CD14-positive monocyte (primary cell): ENCODE data around the gene RPN1. TPM values are rescaled to one million over a fixed set of nuclear protein-coding genes. Genes with fewer than 3 reads are reported as not detected.

Experiments
- DNase-seq, 3 donors: peaks; one replicate each; pipeline ENCODE4 v3.0.0-alpha.2; 2011 to 2022
- H2AFZ ChIP-seq: 2 replicates; pipeline ENCODE4 v1.6.0; 2012; ENCODE audit warnings: mild to moderate bottlenecking, low read depth, low read length, inconsistent platforms; ENCODE audit not compliant: insufficient read depth, poor library complexity, severe bottlenecking
- H3K27ac ChIP-seq, 2 donors: 1 replicate in 1 of 2; 2 replicates in 1 of 2; pipeline ENCODE4 v1.5.1; 2012 to 2013; ENCODE audit warnings: low read length in 2 of 2, control low read depth in 1 of 2, inconsistent platforms in 1 of 2, low read depth in 1 of 2, mild to moderate bottlenecking in 1 of 2
- H3K27me3 ChIP-seq, 2 donors: one replicate each; pipeline versions ENCODE4 v1.6.0 to v1.6.1; 2011 to 2013; ENCODE audit warnings: low read length in 2 of 2; ENCODE audit not compliant: control insufficient read depth in 2 of 2, insufficient read depth in 2 of 2
- H3K36me3 ChIP-seq, 2 donors: replicated peaks in 1 of 2; 1 replicate in 1 of 2; 2 replicates in 1 of 2; pipeline versions ENCODE4 v1.5.1 to v1.6.1; 2012 to 2013; ENCODE audit warnings: low read length in 2 of 2, control low read depth in 1 of 2, inconsistent platforms in 1 of 2, mild to moderate bottlenecking in 1 of 2; ENCODE audit not compliant: insufficient read depth in 2 of 2, control insufficient read depth in 1 of 2
- H3K4me1 ChIP-seq, 2 donors: 1 replicate in 1 of 2; 2 replicates in 1 of 2; pipeline versions ENCODE4 v1.5.1 to v1.6.1; 2012 to 2013; ENCODE audit warnings: low read length in 2 of 2, control low read depth in 1 of 2, inconsistent platforms in 1 of 2, mild to moderate bottlenecking in 1 of 2, moderate library complexity in 1 of 2; ENCODE audit not compliant: insufficient read depth in 2 of 2, control insufficient read depth in 1 of 2
- H3K4me2 ChIP-seq: replicated peaks from 2 replicates; pipeline ENCODE3; 2012; ENCODE audit warnings: low read length, moderate library complexity, mild to moderate bottlenecking; ENCODE audit not compliant: poor library complexity, severe bottlenecking; ENCODE audit errors: extremely low read depth
- H3K4me3 ChIP-seq, 3 experiments: fragments of 200-600 bp in 1 of 3; sonication (generic) in 1 of 3; replicated peaks in 1 of 3; 1 replicate in 2 of 3; 2 replicates in 1 of 3; pipeline ENCODE4 v1.5.1; 2011 to 2013; ENCODE audit warnings: low read length in 3 of 3, mild to moderate bottlenecking in 3 of 3, control low read depth in 2 of 3, low read depth in 2 of 3, inconsistent platforms in 1 of 3, moderate library complexity in 1 of 3
- H3K79me2 ChIP-seq: 2 replicates; pipeline ENCODE4 v1.6.0; 2012; ENCODE audit warnings: mild to moderate bottlenecking, control low read depth, inconsistent platforms, low read length, moderate library complexity; ENCODE audit not compliant: insufficient read depth
- H3K9ac ChIP-seq: 2 replicates; pipeline ENCODE4 v1.6.0; 2017; ENCODE audit warnings: low read length, mild to moderate bottlenecking; ENCODE audit not compliant: insufficient read depth, poor library complexity, severe bottlenecking
- H3K9me3 ChIP-seq, 2 donors: replicated peaks in 1 of 2; 1 replicate in 1 of 2; 2 replicates in 1 of 2; pipeline versions ENCODE4 v1.5.1 to v1.6.1; 2012 to 2013; ENCODE audit warnings: low read length in 2 of 2, control low read depth in 1 of 2; ENCODE audit not compliant: control insufficient read depth in 1 of 2, insufficient read depth in 1 of 2
- H4K20me1 ChIP-seq: 2 replicates; pipeline ENCODE4 v1.6.0; 2012; ENCODE audit warnings: mild to moderate bottlenecking, low read length, control low read depth, moderate library complexity; ENCODE audit not compliant: insufficient read depth
- H3K27ac Mint-ChIP-seq, 7 donors: one replicate each; pipeline ENCODE4 v1.8.0; 2020; ENCODE audit warnings: mild to moderate bottlenecking in 7 of 7, mixed read lengths in 7 of 7, moderate library complexity in 6 of 7, inconsistent platforms in 2 of 7
- H3K27me3 Mint-ChIP-seq, 3 donors: one replicate each; pipeline ENCODE4 v1.8.0; 2021 to 2022; ENCODE audit warnings: low read depth in 3 of 3, mild to moderate bottlenecking in 3 of 3, mixed read lengths in 3 of 3, moderate library complexity in 3 of 3, inconsistent platforms in 1 of 3
- H3K36me3 Mint-ChIP-seq, 2 donors: one replicate each; pipeline ENCODE4 v1.8.0; 2020; ENCODE audit warnings: mixed read lengths in 2 of 2, inconsistent platforms in 1 of 2, mild to moderate bottlenecking in 1 of 2
- H3K4me1 Mint-ChIP-seq: one replicate; pipeline ENCODE4 v1.8.0; 2020; ENCODE audit warnings: mild to moderate bottlenecking, mixed read lengths
- H3K4me3 Mint-ChIP-seq, 2 donors: one replicate each; pipeline ENCODE4 v1.8.0; 2020; ENCODE audit warnings: mild to moderate bottlenecking in 2 of 2, mixed read lengths in 2 of 2, moderate library complexity in 1 of 2
- H3K9me3 Mint-ChIP-seq, 7 donors: one replicate each; pipeline ENCODE4 v1.8.0; 2020 to 2022; ENCODE audit warnings: mixed read lengths in 7 of 7, mild to moderate bottlenecking in 6 of 7, moderate library complexity in 6 of 7, inconsistent platforms in 2 of 7
- WGBS: methylation state at CpG from one replicate; pipeline ENCODE4 v1.1.5; 2013; ENCODE audit warnings: missing lambda C conversion rate; ENCODE audit not compliant: insufficient coverage; 5-methylcytosine and 5-hydroxymethylcytosine counted together
- intact Hi-C, 2 donors: fragments of 100-400 bp; cut with micrococcal nuclease; formaldehyde crosslinking; loops; one replicate each; pipeline versions ENCODE4 v1.15.0 to v1.15.1; 2023
- polyA plus RNA-seq, 3 donors: library from polyadenylated mRNA; depleted of rRNA in 1 of 3; unstranded in 2 of 3; stranded (reverse) in 1 of 3; fragments of 300-500 nt in 2 of 3; fragments of >200 nt in 1 of 3; fragmentation: Illumina TruSeq in 2 of 3; gene quantifications; 1 replicate in 2 of 3; 2 replicates in 1 of 3; pipeline ENCODE4 v1.2.3, GENCODE V29; 2012 to 2021
- TF ChIP-seq, protein P1 (sequence below): fragments of 200-600 bp; IDR thresholded peaks from one replicate; pipeline ENCODE4 v1.8.0; 2022; ENCODE audit warnings: antibody characterized with exemption, mild to moderate bottlenecking

RPN1 gene
- polyA plus RNA-seq, 3 donors, result 112 to 375 (median 354) TPM

DNA sequence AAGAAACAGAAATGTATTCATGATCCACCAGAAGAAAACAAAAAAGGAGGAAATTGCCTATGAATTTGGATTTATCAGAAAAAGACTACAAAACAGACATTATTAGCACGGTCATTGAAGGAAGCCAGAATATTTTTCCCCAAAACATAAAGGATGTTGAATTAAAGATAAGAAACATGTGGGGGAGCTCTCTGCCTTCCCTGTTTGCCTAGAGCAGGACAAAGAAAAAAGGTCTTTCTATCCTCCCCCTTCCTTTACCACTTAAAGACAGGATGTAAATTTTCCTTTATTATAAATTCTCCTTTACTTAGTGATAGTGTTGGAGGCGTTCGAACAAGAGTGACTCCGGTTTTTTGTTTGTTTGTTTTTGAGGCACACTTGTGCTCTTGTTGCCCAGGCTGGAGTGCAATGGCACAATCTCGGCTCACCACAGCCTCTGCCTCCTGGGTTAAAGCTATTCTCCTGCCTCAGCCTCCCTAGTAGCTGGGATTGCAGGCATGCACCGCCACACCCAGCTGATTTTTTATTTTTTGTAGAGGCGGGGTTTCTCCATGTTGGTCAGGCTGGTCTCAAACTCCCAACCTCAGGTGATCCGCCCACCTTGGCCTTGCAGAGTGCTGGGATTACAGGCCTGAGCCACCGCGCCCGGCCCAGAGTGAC lies 14.9 kb upstream of the RPN1 start:
- WGBS, result 50% methylated on average over 2 of the region's 11 CpGs
- H3K9ac ChIP-seq, result no peak overlapping the region
- Mint-ChIP-seq H3K4me1 (peaks cover 12% of the 10 kb centered on the region), H3K27me3 (peaks cover 0 to 6% (median 5%) of the 10 kb centered on the region in 3 donors), H3K9me3 (peaks cover 0 to 3% (median 0%) of the 10 kb centered on the region in 7 donors), H3K4me3 (no peak overlapping the region), H3K36me3 (no peaks in the 10 kb centered on the region), H3K27ac (no peak overlapping the region)
- intact Hi-C loops, result no loop called here
- no peaks in the 10 kb centered on the region for H4K20me1 ChIP-seq
- H3K9me3 ChIP-seq, result no peaks in the 10 kb centered on the region
- DNase-seq, result no peak
- no peak overlapping the region for H3K4me2 ChIP-seq
- H3K27me3 ChIP-seq, result no peaks in the 10 kb centered on the region
- no peak overlapping the region for H3K27ac ChIP-seq
- H3K79me2 ChIP-seq, result no peaks in the 10 kb centered on the region
- TF ChIP-seq, protein P1, sequence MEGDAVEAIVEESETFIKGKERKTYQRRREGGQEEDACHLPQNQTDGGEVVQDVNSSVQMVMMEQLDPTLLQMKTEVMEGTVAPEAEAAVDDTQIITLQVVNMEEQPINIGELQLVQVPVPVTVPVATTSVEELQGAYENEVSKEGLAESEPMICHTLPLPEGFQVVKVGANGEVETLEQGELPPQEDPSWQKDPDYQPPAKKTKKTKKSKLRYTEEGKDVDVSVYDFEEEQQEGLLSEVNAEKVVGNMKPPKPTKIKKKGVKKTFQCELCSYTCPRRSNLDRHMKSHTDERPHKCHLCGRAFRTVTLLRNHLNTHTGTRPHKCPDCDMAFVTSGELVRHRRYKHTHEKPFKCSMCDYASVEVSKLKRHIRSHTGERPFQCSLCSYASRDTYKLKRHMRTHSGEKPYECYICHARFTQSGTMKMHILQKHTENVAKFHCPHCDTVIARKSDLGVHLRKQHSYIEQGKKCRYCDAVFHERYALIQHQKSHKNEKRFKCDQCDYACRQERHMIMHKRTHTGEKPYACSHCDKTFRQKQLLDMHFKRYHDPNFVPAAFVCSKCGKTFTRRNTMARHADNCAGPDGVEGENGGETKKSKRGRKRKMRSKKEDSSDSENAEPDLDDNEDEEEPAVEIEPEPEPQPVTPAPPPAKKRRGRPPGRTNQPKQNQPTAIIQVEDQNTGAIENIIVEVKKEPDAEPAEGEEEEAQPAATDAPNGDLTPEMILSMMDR, result no peak
- no peak overlapping the region for H3K4me3 ChIP-seq
- no peak overlapping the region for H2AFZ ChIP-seq
- peaks cover 11% of the 10 kb centered on the region in 2 donors for H3K4me1 ChIP-seq
- H3K36me3 ChIP-seq, result no peaks in the 10 kb centered on the region

DNA sequence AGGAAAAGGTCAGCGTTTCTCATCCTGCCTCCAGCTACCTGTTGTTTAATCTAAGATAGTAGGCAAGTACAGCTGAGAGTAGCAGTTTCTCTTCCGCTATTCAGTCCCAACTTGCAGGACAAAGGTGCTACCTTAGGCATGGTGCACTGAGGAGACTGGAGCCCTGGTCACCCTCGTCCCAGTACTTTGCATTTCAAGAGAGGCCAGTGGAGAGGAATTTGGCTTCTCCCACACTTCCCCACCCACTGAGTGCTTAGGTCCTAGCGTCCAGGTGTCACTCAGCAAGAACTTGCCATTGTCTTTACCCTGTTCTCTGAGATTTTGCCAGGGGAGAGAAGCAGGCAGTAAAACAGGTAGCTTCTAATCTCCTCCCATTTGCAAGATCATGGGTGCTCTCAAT lies 12.5 kb upstream of the RPN1 start:
- no peak overlapping the region for H3K4me3 Mint-ChIP-seq

More for the DNA sequence above, 12.5 kb upstream of the RPN1 start:
- no peak overlapping the region for H3K4me3 ChIP-seq
- WGBS, result 100% methylated on average over 1 of the region's 4 CpGs
- TF ChIP-seq, protein P1, result no peak
- no peak overlapping the region for H3K9ac ChIP-seq
- Mint-ChIP-seq H3K9me3 (peaks cover 0 to 3% (median 0%) of the 10 kb centered on the region in 7 donors), H3K27ac (no peak overlapping the region), H3K36me3 (no peaks in the 10 kb centered on the region), H3K4me1 (peaks cover 18% of the 10 kb centered on the region), H3K27me3 (peaks cover 0 to 6% (median 5%) of the 10 kb centered on the region in 3 donors)
- H3K27ac ChIP-seq, result no peak overlapping the region
- H3K27me3 ChIP-seq, result no peaks in the 10 kb centered on the region
- H3K36me3 ChIP-seq, result no peaks in the 10 kb centered on the region
- no peaks in the 10 kb centered on the region for H3K9me3 ChIP-seq
- H3K79me2 ChIP-seq, result no peaks in the 10 kb centered on the region
- DNase-seq, result no peak
- H3K4me2 ChIP-seq, result no peak overlapping the region
- H3K4me1 ChIP-seq, result peaks cover 13 to 18% of the 10 kb centered on the region in 2 donors
- intact Hi-C loops, result no loop called here
- no peak overlapping the region for H2AFZ ChIP-seq
- no peaks in the 10 kb centered on the region for H4K20me1 ChIP-seq
